HG03159 (cell line): ENCODE results near the gene SGTA.

Experiments used
- ATAC-seq: cut with Tn5 transposase; IDR thresholded peaks from one replicate; pipeline ENCODE4 v1.9.1; 2021; ENCODE audit warnings: mild to moderate bottlenecking, moderate library complexity; ENCODE audit not compliant: unreplicated experiment

The SGTA gene

GRCh38 chr19:2774083-2774679, 8.9 kb downstream of the SGTA start:
- ATAC-seq: no peak

GRCh38 chr19:2771786-2772674, 11.0 kb downstream of the SGTA start:
- ATAC-seq: no peak

- ATAC-seq: no peak
Measured at GRCh38 chr19:2770055-2771013, 12.7 kb downstream of the SGTA start.

GRCh38 chr19:2769218-2769617, 13.9 kb downstream of the SGTA start:
- ATAC-seq: no peak

- ATAC-seq: no peak
Measured at GRCh38 chr19:2768365-2769132, 14.5 kb downstream of the SGTA start.

- no peak for ATAC-seq
Measured at GRCh38 chr19:2767688-2768087, 15.4 kb downstream of the SGTA start.

- ATAC-seq: no peak
Measured at GRCh38 chr19:2766594-2767372, 16.3 kb downstream of the SGTA start.

GRCh38 chr19:2765376-2765775, 17.7 kb downstream of the SGTA start:
- ATAC-seq: no peak

- ATAC-seq: no peak
Measured at GRCh38 chr19:2764945-2765344, 18.1 kb downstream of the SGTA start.

- no peak for ATAC-seq
Measured at GRCh38 chr19:2763687-2764086, 19.4 kb downstream of the SGTA start.

- ATAC-seq: no peak
Measured at GRCh38 chr19:2762783-2763496, 20.1 kb downstream of the SGTA start.

GRCh38 chr19:2761876-2762782, 20.9 kb downstream of the SGTA start:
- no peak for ATAC-seq

GRCh38 chr19:2761309-2761677, 21.8 kb downstream of the SGTA start:
- no peak for ATAC-seq

- ATAC-seq: no peak
Measured at GRCh38 chr19:2759965-2760364, 23.1 kb downstream of the SGTA start.

- no peak for ATAC-seq
Measured at GRCh38 chr19:2759362-2759761, 23.7 kb downstream of the SGTA start.

- no peak for ATAC-seq
Measured at GRCh38 chr19:2758601-2759313, 24.3 kb downstream of the SGTA start.
